Measurements from ENCODE around the gene CYB5D1.
"Not testable (repeated sequence)": the region's sequence is repeated elsewhere in the genome, so short reads cannot be mapped to it uniquely, and the experiment has no call there.

The CYB5D1 gene

DNA sequence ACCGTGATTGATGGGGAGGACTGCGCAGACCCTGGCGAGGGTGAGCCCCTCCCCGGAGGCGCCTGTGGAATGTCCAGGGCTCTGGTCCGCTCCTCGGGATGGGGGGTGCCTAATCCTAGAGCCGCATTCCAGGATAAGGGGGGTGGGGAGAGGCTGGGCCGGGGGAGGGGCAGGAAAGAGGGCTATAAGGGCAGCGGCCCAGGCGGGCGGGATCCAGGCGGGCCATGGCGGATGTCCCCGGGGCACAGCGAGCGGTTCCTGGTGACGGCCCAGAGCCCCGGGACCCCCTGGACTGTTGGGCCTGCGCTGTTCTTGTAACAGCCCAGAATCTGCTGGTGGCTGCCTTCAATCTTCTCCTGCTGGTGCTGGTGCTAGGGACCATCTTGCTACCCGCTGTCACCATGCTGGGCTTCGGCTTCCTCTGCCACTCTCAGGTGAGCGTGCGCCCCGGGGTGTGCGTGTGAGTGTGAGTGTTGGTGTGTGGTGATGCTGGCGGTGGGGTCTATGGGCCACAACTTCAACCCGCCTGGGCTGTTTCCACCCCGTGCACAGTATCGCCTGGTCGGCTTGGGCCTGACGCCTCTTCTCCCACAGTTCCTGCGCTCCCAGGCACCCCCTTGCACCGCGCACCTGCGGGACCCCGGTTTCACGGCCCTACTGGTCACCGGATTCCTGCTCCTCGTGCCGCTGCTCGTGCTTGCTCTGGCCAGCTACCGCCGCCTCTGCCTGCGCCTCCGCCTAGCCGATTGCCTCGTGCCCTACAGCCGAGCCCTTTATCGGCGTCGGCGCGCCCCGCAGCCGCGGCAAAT, 2.7 kb upstream of the CYB5D1 start, which contains the start of gene TMEM88:
Gene TMEM88 (plus strand): TSS at position 216 of the 809 bp plus-strand sequence. CDS start 9 bp downstream, at position 225.
- Mint-ChIP-seq H3K36me3 (peaks cover 9% of the 10 kb centered on the region), H3K27me3 (no peaks in the 10 kb centered on the region), H3K4me3 (no peak within 1 kb of the TSS), H3K27ac (no peak within 1 kb of the TSS), H3K4me1 (ENCODE audit: low read depth) (peaks cover 31% of the 10 kb centered on the region), H3K9me3 (ENCODE audit: low read depth) (no peaks in the 10 kb centered on the region)

DNA sequence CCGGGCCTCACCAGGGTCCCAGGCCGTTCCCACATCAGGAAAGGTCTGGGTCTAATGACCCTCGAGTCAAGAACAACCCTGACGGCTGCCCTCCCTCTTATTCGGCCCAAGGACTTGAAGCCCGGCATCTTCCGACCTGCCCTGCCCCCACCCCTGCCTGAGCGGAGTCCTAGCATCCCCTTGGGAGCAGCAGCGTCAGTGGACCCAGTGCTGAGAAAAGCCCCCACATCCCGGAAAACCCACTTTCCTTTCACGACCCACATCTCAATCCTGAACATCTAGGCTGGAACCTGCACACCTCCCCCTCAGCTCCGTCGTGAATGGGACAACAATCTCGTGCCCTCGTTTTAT, 2.2 kb upstream of the CYB5D1 start:
- no peak overlapping the region for H3K4me3 Mint-ChIP-seq
- H3K36me3 Mint-ChIP-seq = peaks cover 9% of the 10 kb centered on the region
- no peaks in the 10 kb centered on the region for H3K27me3 Mint-ChIP-seq
- no peak overlapping the region for H3K27ac Mint-ChIP-seq
- peaks cover 26% of the 10 kb centered on the region for H3K4me1 Mint-ChIP-seq (ENCODE audit: low read depth)
- no peaks in the 10 kb centered on the region for H3K9me3 Mint-ChIP-seq (ENCODE audit: low read depth)

DNA sequence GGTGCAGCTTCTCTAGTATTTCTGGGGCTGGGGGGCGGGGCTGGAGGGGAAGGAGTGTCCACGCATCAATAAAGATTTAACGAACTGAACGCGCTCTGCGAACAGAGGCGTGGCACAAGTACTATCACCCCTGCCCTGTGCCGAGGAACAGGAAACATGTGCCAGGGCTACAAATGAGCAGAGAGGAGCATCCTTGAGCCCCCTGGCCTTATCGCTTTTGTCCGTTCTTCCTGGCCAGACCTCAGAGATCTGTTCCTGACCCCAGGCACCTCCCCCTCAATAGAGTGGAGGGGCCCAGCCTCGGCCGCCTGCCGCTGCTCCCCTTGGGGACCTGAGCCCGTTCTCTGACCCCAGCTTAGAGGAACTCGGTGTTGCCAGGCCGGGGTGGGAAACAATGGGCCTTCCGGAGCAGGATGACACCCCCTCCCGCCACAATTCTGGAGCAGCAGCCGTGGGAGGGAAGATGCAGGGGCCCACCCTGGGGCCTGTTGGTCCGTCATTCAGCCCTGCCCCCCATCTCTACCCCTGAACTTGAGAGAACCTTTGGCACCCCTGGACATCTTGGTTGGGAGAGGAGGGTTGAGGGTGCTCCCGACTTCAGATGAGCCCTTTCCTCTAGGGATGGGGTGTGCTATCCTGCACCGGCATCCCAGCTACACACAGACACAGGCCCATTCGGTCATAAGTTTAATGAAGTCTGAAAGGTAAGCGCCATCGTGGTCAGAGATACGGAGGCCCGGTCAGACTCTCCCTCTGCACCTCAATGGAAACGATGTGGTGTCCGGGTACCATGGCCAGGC, 1.6 kb upstream of the CYB5D1 start:
- Mint-ChIP-seq H3K9me3 (ENCODE audit: low read depth) (no peaks in the 10 kb centered on the region), H3K4me1 (ENCODE audit: low read depth) (peaks cover 20% of the 10 kb centered on the region), H3K27me3 (no peaks in the 10 kb centered on the region), H3K4me3 (no peak overlapping the region), H3K36me3 (peaks cover 9% of the 10 kb centered on the region), H3K27ac (no peak overlapping the region)

DNA sequence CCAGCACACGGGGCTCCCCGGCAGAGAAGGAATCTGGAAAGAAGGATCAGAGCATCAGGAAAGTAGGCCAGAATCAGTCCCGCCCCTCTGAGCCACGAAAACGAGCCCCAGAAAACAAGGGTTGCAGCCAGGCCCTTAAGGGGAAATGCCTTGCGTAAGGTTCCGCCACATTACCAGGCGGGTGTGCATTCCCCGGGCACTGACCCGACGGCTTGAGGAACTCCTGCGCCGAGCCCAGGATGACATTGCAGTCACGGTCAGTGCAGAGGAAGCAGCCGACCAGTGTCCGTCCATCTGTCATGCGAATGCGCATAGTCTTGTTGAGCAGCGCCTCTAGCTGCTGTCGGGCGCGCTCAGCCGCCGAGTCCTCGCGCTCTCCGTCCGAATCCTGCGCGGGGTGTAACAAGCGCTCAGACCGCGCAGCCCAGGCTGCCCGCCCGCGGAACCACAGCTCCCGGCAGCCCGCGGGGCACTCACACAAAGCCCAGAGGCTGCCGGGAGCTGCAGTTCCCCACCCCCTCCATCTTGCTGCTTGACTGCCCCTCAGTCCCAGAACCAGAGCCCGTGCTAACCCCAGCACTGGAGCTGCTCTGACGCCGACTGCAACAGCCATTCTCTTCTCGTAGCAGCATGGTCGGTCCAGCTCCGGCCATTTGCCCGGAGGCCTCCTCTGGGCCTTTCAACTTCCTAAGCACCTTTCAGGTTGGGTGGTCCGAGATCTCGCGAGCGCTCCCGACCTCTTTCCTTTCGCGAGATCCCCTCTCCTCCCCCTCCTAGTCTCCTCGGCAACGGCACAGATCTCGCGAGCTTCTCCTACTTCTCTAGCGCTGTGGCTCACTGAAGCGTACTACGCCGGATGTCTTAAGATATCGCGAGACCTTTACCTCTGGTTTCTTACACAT, 741 bp upstream of the CYB5D1 start, which contains the start of gene NAA38:
Gene NAA38 (minus strand): TSS at position 749 of the 902 bp plus-strand sequence. CDS start 96 bp downstream, at position 653.
- Mint-ChIP-seq H3K27me3 (no peaks in the 10 kb centered on the region), H3K4me1 (ENCODE audit: low read depth) (peaks cover 14% of the 10 kb centered on the region), H3K27ac (no peak within 1 kb of the TSS), H3K36me3 (peaks cover 9% of the 10 kb centered on the region), H3K9me3 (ENCODE audit: low read depth) (no peaks in the 10 kb centered on the region), H3K4me3 (no peak within 1 kb of the TSS)

DNA sequence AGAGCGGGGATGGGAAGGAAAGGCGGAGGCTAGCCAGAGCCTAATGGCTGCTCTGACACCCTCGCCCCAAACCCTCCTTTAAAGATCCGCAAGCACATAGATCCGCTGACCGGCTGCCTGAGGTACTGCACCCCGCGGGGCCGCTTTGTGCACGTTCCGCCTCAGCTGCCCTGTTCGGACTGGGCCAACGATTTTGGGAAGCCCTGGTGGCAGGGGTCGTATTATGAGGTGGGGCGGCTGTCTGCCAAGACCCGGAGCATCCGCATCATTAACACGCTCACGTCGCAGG, 663 bp downstream of the CYB5D1 start:
- Mint-ChIP-seq H3K27ac (no peak overlapping the region), H3K9me3 (ENCODE audit: low read depth) (no peaks in the 10 kb centered on the region), H3K4me1 (ENCODE audit: low read depth) (peaks cover 16% of the 10 kb centered on the region), H3K4me3 (no peak overlapping the region), H3K27me3 (no peaks in the 10 kb centered on the region), H3K36me3 (peaks cover 9% of the 10 kb centered on the region)

DNA sequence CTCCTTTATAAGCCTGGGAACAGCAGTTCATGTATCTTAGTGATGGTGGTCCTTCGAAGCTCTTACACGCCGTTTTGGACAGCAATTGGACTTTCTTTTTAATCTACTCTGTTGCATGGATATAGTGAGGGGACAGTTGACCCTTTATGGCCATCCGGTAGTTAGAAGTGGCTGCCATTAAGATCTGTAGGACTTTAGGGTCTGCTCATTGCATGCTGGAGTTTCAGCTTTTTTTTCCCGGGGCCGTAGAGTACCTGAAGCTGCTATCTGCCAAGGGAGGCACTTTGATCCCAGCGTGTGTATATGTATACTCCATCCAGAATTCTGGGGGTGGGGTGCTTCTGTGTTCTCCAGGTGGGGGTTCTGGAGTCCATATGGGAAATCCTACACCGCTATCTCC, 1.2 kb downstream of the CYB5D1 start:
- peak overlapping the region; percentile 35 for H3K27ac Mint-ChIP-seq
- H3K4me1 Mint-ChIP-seq (ENCODE audit: low read depth) = peaks cover 13% of the 10 kb centered on the region
- peaks cover 7% of the 10 kb centered on the region for H3K36me3 Mint-ChIP-seq
- H3K4me3 Mint-ChIP-seq = no peak overlapping the region
- no peaks in the 10 kb centered on the region for H3K27me3 Mint-ChIP-seq
- no peaks in the 10 kb centered on the region for H3K9me3 Mint-ChIP-seq (ENCODE audit: low read depth)

DNA sequence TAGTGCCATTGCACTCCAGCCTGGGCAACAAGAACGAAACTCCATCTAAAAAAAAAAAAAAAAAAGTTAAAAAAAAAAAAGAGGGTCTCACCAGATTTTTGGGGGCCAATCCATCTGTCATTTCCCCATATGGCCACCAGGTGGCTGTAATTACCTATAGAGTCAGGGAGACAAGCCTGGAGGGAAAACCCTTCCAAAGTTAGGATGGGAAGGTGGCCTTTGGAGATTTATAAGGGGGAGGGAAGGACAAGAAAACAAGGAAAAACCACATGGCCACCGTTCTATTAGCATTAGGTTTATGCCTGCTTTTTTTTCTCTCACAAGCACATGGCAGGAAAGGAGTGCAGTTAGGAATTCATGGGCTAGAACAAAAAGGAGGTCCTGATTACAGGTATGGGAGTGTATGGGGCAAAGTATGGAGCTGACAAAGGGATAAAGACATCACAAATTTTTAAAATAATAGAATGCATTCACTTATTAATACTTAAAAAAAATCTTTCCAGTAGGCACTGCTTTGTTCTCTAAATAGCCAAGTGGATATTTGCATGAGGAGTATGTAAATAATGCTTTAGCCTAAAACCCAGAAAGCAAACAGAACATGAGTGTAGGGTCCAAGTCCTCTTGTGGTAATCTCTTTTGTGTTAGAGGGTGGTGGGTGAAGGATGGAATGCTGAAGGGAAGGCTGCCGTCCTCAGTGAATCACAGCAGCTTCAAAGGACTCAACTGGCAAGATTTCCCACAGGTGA, 5.1 kb downstream of the CYB5D1 start:
- H3K27ac Mint-ChIP-seq = peak overlapping the region; percentile 18
- no peak overlapping the region for H3K4me3 Mint-ChIP-seq
- peaks cover 3% of the 10 kb centered on the region for H3K36me3 Mint-ChIP-seq
- H3K9me3 Mint-ChIP-seq (ENCODE audit: low read depth) = no peaks in the 10 kb centered on the region
- peaks cover 29% of the 10 kb centered on the region for H3K4me1 Mint-ChIP-seq (ENCODE audit: low read depth)
- no peaks in the 10 kb centered on the region for H3K27me3 Mint-ChIP-seq

DNA sequence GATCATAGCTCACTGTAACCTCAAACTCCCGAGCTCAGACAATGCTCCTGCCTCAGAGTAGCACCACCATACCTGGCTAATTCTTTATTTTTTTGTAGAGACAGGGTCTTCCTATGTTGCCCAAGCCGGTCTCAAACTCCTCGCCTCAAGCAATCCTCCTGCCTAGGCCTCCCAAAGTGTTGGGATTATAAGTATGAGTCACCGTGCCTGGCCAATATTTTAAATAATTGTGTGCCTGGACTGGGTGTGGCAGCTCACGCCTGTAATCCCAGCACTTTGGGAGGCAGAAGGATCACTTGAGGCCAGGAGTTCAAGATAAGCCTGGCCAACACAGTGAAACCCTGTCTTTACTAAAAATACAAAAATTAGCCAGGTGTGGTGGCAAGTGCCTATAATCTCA, 6.6 kb downstream of the CYB5D1 start:
- H3K36me3 Mint-ChIP-seq; H3K9me3 Mint-ChIP-seq (ENCODE audit: low read depth); H3K27me3 Mint-ChIP-seq; H3K4me3 Mint-ChIP-seq; H3K27ac Mint-ChIP-seq: not testable (repeated sequence)
- peaks cover 36% of the 10 kb centered on the region for H3K4me1 Mint-ChIP-seq (ENCODE audit: low read depth)

DNA sequence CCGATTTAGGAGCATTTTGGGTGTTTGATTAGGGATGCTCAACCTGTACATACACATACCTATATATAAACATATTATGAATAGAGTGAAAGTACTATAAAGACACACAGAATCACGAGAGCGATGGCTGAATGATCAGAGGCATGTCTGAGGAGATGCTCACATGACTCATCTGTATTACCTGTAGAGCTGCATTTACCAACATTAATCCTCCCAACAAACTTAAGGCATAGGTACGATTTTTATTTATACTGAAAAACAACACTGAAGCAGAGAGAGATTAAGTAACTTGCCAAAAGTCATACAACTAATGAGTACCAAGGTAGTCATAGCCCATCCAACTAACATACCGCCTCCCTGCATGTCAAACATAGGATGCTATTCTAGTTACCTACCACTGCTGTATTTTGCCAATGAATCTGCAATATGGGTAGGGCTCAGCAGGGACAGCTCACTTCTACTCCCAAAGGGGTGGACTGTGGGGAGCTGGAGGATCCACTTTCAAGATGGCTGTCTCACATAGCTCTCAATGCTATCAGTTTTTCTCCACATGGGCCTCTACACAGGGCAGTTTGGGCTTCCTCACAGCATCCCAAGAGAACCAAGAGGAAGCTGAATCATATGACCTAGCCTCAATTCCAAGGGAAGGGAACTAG, 7.3 kb downstream of the CYB5D1 start:
- Mint-ChIP-seq H3K4me1 (ENCODE audit: low read depth) (peaks cover 38% of the 10 kb centered on the region), H3K27ac (no peak overlapping the region), H3K4me3 (no peak overlapping the region), H3K27me3 (no peaks in the 10 kb centered on the region), H3K36me3 (no peaks in the 10 kb centered on the region), H3K9me3 (ENCODE audit: low read depth) (no peaks in the 10 kb centered on the region)

DNA sequence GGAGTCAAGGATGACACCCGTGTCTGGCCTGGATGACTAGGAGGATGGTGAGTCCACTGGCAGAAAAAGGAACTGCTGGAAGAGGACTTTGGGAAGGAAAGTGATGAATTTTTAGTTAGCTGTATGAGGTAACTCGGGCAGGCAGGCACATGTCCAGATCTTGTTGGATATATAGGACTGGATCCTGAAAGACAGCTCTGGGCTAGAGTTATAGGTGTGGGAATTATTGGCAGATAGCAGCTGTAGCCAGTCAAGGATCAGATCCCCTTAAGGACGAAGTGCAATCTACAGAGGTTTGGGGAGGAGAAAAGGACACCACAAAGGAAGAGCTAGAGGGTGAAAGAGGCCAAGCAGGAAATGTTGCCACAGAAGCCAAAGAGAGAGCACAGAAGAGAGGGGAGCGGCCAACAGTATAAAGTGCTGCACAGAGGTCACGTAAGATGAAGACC, 10.1 kb downstream of the CYB5D1 start:
- no peaks in the 10 kb centered on the region for H3K27me3 Mint-ChIP-seq
- peak overlapping the region; percentile 58 for H3K4me3 Mint-ChIP-seq
- H3K27ac Mint-ChIP-seq = peak overlapping the region; percentile 82
- no peaks in the 10 kb centered on the region for H3K9me3 Mint-ChIP-seq (ENCODE audit: low read depth)
- peaks cover 33% of the 10 kb centered on the region for H3K4me1 Mint-ChIP-seq (ENCODE audit: low read depth)
- no peaks in the 10 kb centered on the region for H3K36me3 Mint-ChIP-seq

DNA sequence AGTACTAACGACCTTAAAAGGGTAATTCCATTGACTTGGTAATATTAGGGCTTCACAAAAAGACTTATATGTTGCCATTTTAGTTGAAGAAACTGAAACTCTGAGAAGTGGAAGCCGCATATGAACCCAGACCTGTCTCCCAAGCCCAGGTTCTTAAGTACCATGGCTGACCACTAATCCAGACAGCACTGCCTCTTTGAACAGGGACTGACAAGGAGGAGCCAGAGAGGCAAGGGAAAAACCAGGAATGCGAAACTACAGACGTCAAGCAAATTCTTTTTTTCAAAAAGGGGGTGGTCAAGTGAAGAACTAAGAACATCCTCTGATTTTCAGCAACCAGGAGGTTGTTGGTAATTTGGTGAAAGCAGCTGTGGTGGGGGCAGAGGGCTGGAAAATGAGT, 15.2 kb downstream of the CYB5D1 start:
- no peaks in the 10 kb centered on the region for H3K27me3 Mint-ChIP-seq
- H3K36me3 Mint-ChIP-seq = peaks cover 6% of the 10 kb centered on the region
- no peak overlapping the region for H3K4me3 Mint-ChIP-seq
- no peaks in the 10 kb centered on the region for H3K9me3 Mint-ChIP-seq (ENCODE audit: low read depth)
- H3K4me1 Mint-ChIP-seq (ENCODE audit: low read depth) = peaks cover 20% of the 10 kb centered on the region
- H3K27ac Mint-ChIP-seq = no peak overlapping the region

DNA sequence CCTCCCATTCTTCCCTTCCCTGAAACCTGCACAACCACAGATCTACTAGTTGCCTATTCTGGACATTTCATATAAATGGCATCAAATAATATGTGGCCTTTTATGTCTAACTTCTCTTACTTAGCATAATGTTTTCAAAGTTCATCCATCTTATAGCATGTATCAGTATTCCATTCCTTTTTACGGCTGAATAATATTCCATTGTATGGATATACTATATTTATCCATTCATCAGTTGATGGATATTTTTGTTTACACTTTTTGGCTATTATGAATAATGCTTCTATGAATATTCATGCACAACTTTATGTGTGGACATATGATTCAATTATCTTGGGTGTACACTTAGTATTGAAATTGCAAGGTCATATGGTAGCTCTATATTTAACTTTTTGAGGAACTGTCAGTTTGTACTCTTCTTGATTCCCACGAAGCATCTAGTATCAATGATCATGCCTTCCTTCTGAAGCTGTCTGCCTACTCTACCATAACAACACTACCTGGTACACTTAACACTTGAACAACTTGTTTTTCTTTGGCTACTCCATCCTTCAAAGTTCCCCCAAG, 18.1 kb downstream of the CYB5D1 start:
- no peaks in the 10 kb centered on the region for H3K27me3 Mint-ChIP-seq
- H3K27ac Mint-ChIP-seq = peak overlapping the region; percentile 0
- H3K9me3 Mint-ChIP-seq (ENCODE audit: low read depth) = no peaks in the 10 kb centered on the region
- H3K36me3 Mint-ChIP-seq = peaks cover 6% of the 10 kb centered on the region
- H3K4me3 Mint-ChIP-seq = no peak overlapping the region
- peaks cover 7% of the 10 kb centered on the region for H3K4me1 Mint-ChIP-seq (ENCODE audit: low read depth)

DNA sequence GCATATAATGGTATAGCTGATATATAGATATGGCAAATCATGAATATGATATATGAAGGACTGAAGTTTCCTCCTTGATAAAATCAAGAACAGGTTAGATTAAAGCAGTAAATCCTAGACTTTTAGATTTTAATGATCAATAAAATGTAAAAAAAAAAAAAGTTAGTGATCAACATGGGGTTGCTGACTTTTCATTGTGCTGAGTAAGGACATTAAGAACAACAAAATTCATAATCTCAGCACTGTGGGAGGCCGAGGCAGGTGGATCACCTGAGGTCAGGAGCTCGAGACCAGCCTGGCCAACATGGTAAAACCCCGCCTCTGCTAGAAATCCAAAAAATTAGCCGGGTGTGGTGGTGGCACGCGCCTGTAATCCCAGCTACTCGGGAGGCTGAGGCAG, 20.4 kb downstream of the CYB5D1 start:
- Mint-ChIP-seq H3K36me3 (peaks cover 6% of the 10 kb centered on the region), H3K27ac (no peak overlapping the region), H3K27me3 (no peaks in the 10 kb centered on the region), H3K4me3 (no peak overlapping the region), H3K9me3 (ENCODE audit: low read depth) (no peaks in the 10 kb centered on the region), H3K4me1 (ENCODE audit: low read depth) (peaks cover 7% of the 10 kb centered on the region)

Measured in activated naive CD8-positive, alpha-beta T cell (primary cell).